SK-N-SH (cell line): ENCODE data around the gene TUBGCP2. TPM values are rescaled to one million over a fixed set of nuclear protein-coding genes. Genes with fewer than 3 reads are reported as not detected.

Experiments used
- CTCF ChIA-PET: fragments of 300-600, 350-600 bp; formaldehyde crosslinking; extraction: SDS; loops from one replicate; lab custom pipeline; 2021; lab: Yijun Ruan, JAX
- POLR2A ChIA-PET: fragments of 350-600 bp; sonication (Branson Sonifier 250); formaldehyde crosslinking; extraction: SDS; loops from one replicate; lab custom pipeline; 2020; ENCODE audit warnings: antibody characterized with exemption, inconsistent platforms; lab: Yijun Ruan, JAX
- DNase-seq: peaks from one replicate; pipeline ENCODE4 v3.0.0; 2012
- H2AFZ ChIP-seq: fragments of 200-600 bp; sonication (generic); 2 replicates; pipeline ENCODE4 v1.8.1; 2016; ENCODE audit warnings: antibody characterized with exemption, mild to moderate bottlenecking, low read depth
- H3F3A ChIP-seq: fragments of 200-600 bp; sonication (generic); replicated peaks from 2 replicates; pipeline ENCODE3; 2016; ENCODE audit warnings: antibody characterized with exemption, mild to moderate bottlenecking; ENCODE audit not compliant: insufficient read depth
- H3K27ac ChIP-seq, 2 experiments: fragments of 200-500 bp in 1 of 2; fragments of 200-600 bp in 1 of 2; sonication (Bioruptor generic) in 1 of 2; sonication (generic), shearing (Covaris generic) in 1 of 2; 2 replicates each; pipeline versions ENCODE4 v1.5.1 to v1.6.1; 2014 to 2016; ENCODE audit warnings: low read depth in 2 of 2, inconsistent platforms in 1 of 2, low read length in 1 of 2, mild to moderate bottlenecking in 1 of 2, mixed read lengths in 1 of 2
- H3K27me3 ChIP-seq: fragments of 200-600 bp; sonication (generic), shearing (Covaris generic); 2 replicates; pipeline ENCODE4 v1.6.1; 2016; ENCODE audit warnings: mixed run types; ENCODE audit not compliant: insufficient read depth
- H3K36me3 ChIP-seq, 2 experiments: fragments of 200-500 bp in 1 of 2; fragments of 200-600 bp in 1 of 2; sonication (Bioruptor generic) in 1 of 2; sonication (generic) in 1 of 2; replicated peaks in 1 of 2; 2 replicates each; pipeline versions ENCODE3 to v1.5.1; 2014 to 2016; ENCODE audit warnings: low read length in 1 of 2, mild to moderate bottlenecking in 1 of 2; ENCODE audit not compliant: insufficient read depth in 2 of 2, control insufficient read depth in 1 of 2
- H3K4me1 ChIP-seq, 2 experiments: fragments of 200-500 bp in 1 of 2; fragments of 200-600 bp in 1 of 2; sonication (Bioruptor generic) in 1 of 2; sonication (generic), shearing (Covaris generic) in 1 of 2; 2 replicates each; pipeline versions ENCODE4 v1.5.1 to v1.6.1; 2014 to 2016; ENCODE audit warnings: low read depth in 1 of 2, low read length in 1 of 2, mixed run types in 1 of 2; ENCODE audit not compliant: insufficient read depth in 2 of 2, control insufficient read depth in 1 of 2
- H3K4me2 ChIP-seq: fragments of 200-600 bp; sonication (generic), shearing (Covaris generic); 2 replicates; pipeline ENCODE4 v1.6.1; 2017; ENCODE audit warnings: mixed run types
- H3K4me3 ChIP-seq, 2 experiments: fragments of 200-500 bp in 1 of 2; fragments of 200-600 bp in 1 of 2; sonication (Bioruptor generic) in 1 of 2; sonication (generic), shearing (Covaris generic) in 1 of 2; 2 replicates each; pipeline versions ENCODE4 v1.5.1 to v1.8.1; 2014 to 2016; ENCODE audit warnings: low read depth in 2 of 2, inconsistent platforms in 1 of 2, low read length in 1 of 2, mild to moderate bottlenecking in 1 of 2, mixed read lengths in 1 of 2, moderate library complexity in 1 of 2
- H3K79me2 ChIP-seq: fragments of 200-600 bp; sonication (generic); 2 replicates; pipeline ENCODE4 v1.8.1; 2017; ENCODE audit warnings: mild to moderate bottlenecking; ENCODE audit not compliant: insufficient read depth
- H3K9ac ChIP-seq: fragments of 200-600 bp; sonication (generic); 2 replicates; pipeline ENCODE4 v1.6.1; 2017; ENCODE audit warnings: mixed run types
- H3K9me2 ChIP-seq: fragments of 200-600 bp; sonication (generic); 2 replicates; pipeline ENCODE4 v1.6.1; 2017; ENCODE audit warnings: mixed run types
- H3K9me3 ChIP-seq: fragments of 200-600 bp; sonication (generic); 2 replicates; pipeline ENCODE4 v1.6.1; 2017; ENCODE audit warnings: mixed run types, mild to moderate bottlenecking, moderate library complexity
- H4K20me1 ChIP-seq: fragments of 200-600 bp; sonication (generic); 2 replicates; pipeline ENCODE4 v1.6.1; 2017; ENCODE audit warnings: mild to moderate bottlenecking, mixed run types; ENCODE audit not compliant: insufficient read depth
- CHD2 ChIP-seq: fragments of 150-350 bp; IDR thresholded peaks from 2 replicates; pipeline ENCODE4 v1.6.1; 2018; ENCODE audit warnings: low read length; ENCODE audit not compliant: partially characterized antibody
- ELF1 ChIP-seq: IDR thresholded peaks from 2 replicates; pipeline ENCODE4 v1.4.0; 2012
- FOSL2 ChIP-seq: IDR thresholded peaks from 2 replicates; pipeline ENCODE4 v1.4.0; 2012; ENCODE audit warnings: low read depth, mild to moderate bottlenecking, moderate library complexity, borderline replicate concordance
- FOXJ3 ChIP-seq: sonication (generic); formaldehyde crosslinking; IDR thresholded peaks from 2 replicates; pipeline ENCODE4 v1.5.1; 2020; ENCODE audit warnings: mild to moderate bottlenecking, missing genetic modification reagents
- GABPA ChIP-seq: IDR thresholded peaks from 2 replicates; pipeline ENCODE4 v1.4.0; 2012; ENCODE audit warnings: low read depth, mild to moderate bottlenecking
- JUND ChIP-seq: IDR thresholded peaks from 2 replicates; pipeline ENCODE4 v1.4.0; 2012
- MAX ChIP-seq: IDR thresholded peaks from 2 replicates; pipeline ENCODE4 v1.4.0; 2012; ENCODE audit warnings: low read depth
- MEF2A ChIP-seq: IDR thresholded peaks from 2 replicates; pipeline ENCODE4 v1.4.0; 2012; ENCODE audit warnings: low read depth, borderline replicate concordance
- POLR2AphosphoS5 ChIP-seq: IDR thresholded peaks from 2 replicates; pipeline ENCODE4 v1.6.1; 2012; ENCODE audit warnings: low read depth, low read length
- RCOR1 ChIP-seq: fragments of 150-350 bp; IDR thresholded peaks from 2 replicates; pipeline ENCODE4 v1.6.1; 2017; ENCODE audit warnings: antibody characterized with exemption, low read length
- RXRA ChIP-seq: IDR thresholded peaks from 2 replicates; pipeline ENCODE4 v1.4.0; 2012; ENCODE audit warnings: low read depth, mild to moderate bottlenecking, borderline replicate concordance
- SIN3A ChIP-seq: IDR thresholded peaks from 2 replicates; pipeline ENCODE4 v1.6.1; 2012; ENCODE audit warnings: low read depth, mild to moderate bottlenecking, low read length, moderate library complexity, borderline replicate concordance
- SMC3 ChIP-seq: IDR thresholded peaks from 2 replicates; pipeline ENCODE4 v1.6.1; 2012; ENCODE audit warnings: low read depth, low read length, improper control_type of control experiment
- USF1 ChIP-seq: IDR thresholded peaks from 2 replicates; pipeline ENCODE4 v1.4.0; 2012; ENCODE audit warnings: low read depth, borderline replicate concordance
- YY1 ChIP-seq: IDR thresholded peaks from 2 replicates; pipeline ENCODE4 v1.4.0; 2012; ENCODE audit warnings: low read depth, mild to moderate bottlenecking
- WGBS: methylation state at CpG from one replicate; pipeline ENCODE4 v1.1.6; 2017; ENCODE audit warnings: low lambda C conversion rate; 5-methylcytosine and 5-hydroxymethylcytosine counted together
- polyA plus RNA-seq, 3 experiments: library from polyadenylated mRNA; depleted of rRNA; stranded (reverse); fragments of >200 nt; gene quantifications; 2 replicates each; pipeline ENCODE4 v1.2.3, GENCODE V29; 2012
- TF ChIP-seq, protein P1 (sequence below): IDR thresholded peaks from 2 replicates; pipeline ENCODE4 v1.6.1; 2012; ENCODE audit warnings: mild to moderate bottlenecking, low read depth, low read length, moderate library complexity

TUBGCP2 gene
- polyA plus RNA-seq, 1 of the 3 experiments (the other 2 are of a cell fraction): 49.1 TPM

DNA sequence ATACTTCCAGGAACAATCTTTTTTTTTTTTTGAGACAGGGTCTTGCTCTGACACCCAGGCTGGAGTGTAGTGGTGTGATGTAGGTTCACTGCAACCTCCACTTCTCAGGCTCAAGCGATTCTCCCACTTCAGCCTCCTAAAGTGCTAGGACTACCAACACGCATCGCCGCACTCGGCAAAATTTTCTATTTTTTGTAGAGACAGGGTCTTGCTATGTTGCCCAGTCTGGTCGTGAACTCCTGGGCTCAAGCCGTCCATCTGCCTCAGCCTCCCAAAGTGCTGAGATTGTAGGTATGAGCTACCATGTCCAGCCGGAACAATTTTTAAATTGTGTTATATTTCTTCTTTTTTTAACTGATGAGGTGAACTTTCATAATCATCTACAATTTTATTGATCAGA, 2.1 kb upstream of the TUBGCP2 start:
- peaks cover 7 to 26% of the 10 kb centered on the region in 2 experiments for H3K36me3 ChIP-seq
- no peaks in the 10 kb centered on the region for H3K27me3 ChIP-seq
- DNase-seq: no peak
- peaks cover 8 to 19% of the 10 kb centered on the region in 2 experiments; a peak in 2 of 4 replicates for H3K4me1 ChIP-seq
- H3K4me2 ChIP-seq: no peak overlapping the region
- TF ChIP-seq, protein P1, sequence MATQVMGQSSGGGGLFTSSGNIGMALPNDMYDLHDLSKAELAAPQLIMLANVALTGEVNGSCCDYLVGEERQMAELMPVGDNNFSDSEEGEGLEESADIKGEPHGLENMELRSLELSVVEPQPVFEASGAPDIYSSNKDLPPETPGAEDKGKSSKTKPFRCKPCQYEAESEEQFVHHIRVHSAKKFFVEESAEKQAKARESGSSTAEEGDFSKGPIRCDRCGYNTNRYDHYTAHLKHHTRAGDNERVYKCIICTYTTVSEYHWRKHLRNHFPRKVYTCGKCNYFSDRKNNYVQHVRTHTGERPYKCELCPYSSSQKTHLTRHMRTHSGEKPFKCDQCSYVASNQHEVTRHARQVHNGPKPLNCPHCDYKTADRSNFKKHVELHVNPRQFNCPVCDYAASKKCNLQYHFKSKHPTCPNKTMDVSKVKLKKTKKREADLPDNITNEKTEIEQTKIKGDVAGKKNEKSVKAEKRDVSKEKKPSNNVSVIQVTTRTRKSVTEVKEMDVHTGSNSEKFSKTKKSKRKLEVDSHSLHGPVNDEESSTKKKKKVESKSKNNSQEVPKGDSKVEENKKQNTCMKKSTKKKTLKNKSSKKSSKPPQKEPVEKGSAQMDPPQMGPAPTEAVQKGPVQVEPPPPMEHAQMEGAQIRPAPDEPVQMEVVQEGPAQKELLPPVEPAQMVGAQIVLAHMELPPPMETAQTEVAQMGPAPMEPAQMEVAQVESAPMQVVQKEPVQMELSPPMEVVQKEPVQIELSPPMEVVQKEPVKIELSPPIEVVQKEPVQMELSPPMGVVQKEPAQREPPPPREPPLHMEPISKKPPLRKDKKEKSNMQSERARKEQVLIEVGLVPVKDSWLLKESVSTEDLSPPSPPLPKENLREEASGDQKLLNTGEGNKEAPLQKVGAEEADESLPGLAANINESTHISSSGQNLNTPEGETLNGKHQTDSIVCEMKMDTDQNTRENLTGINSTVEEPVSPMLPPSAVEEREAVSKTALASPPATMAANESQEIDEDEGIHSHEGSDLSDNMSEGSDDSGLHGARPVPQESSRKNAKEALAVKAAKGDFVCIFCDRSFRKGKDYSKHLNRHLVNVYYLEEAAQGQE: no peak
- H3K9ac ChIP-seq: no peak overlapping the region
- peaks cover 17% of the 10 kb centered on the region for H3F3A ChIP-seq
- H3K79me2 ChIP-seq: peaks cover 31% of the 10 kb centered on the region
- WGBS: 96% methylated on average over 8 of the region's 8 CpGs
- H4K20me1 ChIP-seq: peaks cover 31% of the 10 kb centered on the region
- no peaks in the 10 kb centered on the region for H3K9me3 ChIP-seq
- H2AFZ ChIP-seq: no peak overlapping the region
- no peak overlapping the region for H3K27ac ChIP-seq
- H3K4me3 ChIP-seq: no peak overlapping the region
- ChIA-PET POLR2A (no interaction called here), CTCF (interaction anchor here (1.3 kb wide), 1 partner anchor 19 kb away, joined by 3 read pairs; no protein-coding TSS in a partner anchor)
- H3K9me2 ChIP-seq: no peaks in the 10 kb centered on the region

- Histone ChIP-seq H3K79me2 (peaks cover 35% of the 10 kb centered on the region), H2AFZ (no peak overlapping the region), H3K27ac (no peak overlapping the region), H3K9me2 (no peaks in the 10 kb centered on the region), H3K27me3 (no peaks in the 10 kb centered on the region), H3K9ac (no peak overlapping the region), H3K4me1 (peaks cover 8 to 19% of the 10 kb centered on the region in 2 experiments; a peak in 2 of 4 replicates), H3K36me3 (peaks cover 7 to 26% of the 10 kb centered on the region in 2 experiments), H3K4me2 (no peak overlapping the region), H3K4me3 (no peak overlapping the region), H3K9me3 (no peaks in the 10 kb centered on the region), H3F3A (peaks cover 17% of the 10 kb centered on the region), H4K20me1 (peaks cover 35% of the 10 kb centered on the region)
- no peak for DNase-seq
- no peak for TF ChIP-seq MAX
- TF ChIP-seq RXRA: no peak
- no peak for TF ChIP-seq FOSL2
- TF ChIP-seq GABPA: no peak
- TF ChIP-seq YY1: no peak
- TF ChIP-seq SIN3A: no peak
- TF ChIP-seq POLR2AphosphoS5: no peak
- no peak for TF ChIP-seq CHD2
- no peak for TF ChIP-seq MEF2A
- TF ChIP-seq FOXJ3: no peak
- no peak for TF ChIP-seq JUND
- no peak for TF ChIP-seq SMC3
- no peak for TF ChIP-seq RCOR1
- no peak for TF ChIP-seq USF1
- no peak for TF ChIP-seq ELF1
- ChIA-PET POLR2A (no interaction called here), CTCF (interaction anchor here (1.3 to 4.3 kb wide), 2 partner anchors 19 kb away, joined by 3 to 24 read pairs; no protein-coding TSS in a partner anchor)
- 100% methylated on average over 9 of the region's 16 CpGs for WGBS
Observed at GRCh38 chr10:133310399-133310755, 1.7 kb upstream of the TUBGCP2 start.
